Left ventricle myocardium superior (tissue), 1 donor: Measurements from ENCODE around the gene KDR. TPM values are rescaled to one million over a fixed set of nuclear protein-coding genes. Genes with fewer than 3 reads are reported as not detected.

ENCODE experiments used
- ATAC-seq: fragments of 200-7000 bp; cut with Tn5 transposase; one replicate; pipeline ENCODE4 v1.9.1; 2020; ENCODE audit warnings: mild to moderate bottlenecking, moderate library complexity
- DNase-seq: peaks from one replicate; pipeline ENCODE4 v3.0.0-alpha.2; 2020
- intact Hi-C: fragments of 100-400 bp; cut with micrococcal nuclease; formaldehyde crosslinking; loops from one replicate; pipeline ENCODE4 v1.11.0; 2022
- total RNA-seq: library from RNA; stranded (reverse); fragmentation: NEBNext Ultra II Directional; extraction: Animal tissue kit (Norgen Biotek cat#: 25700); gene quantifications from one replicate; pipeline ENCODE4 v1.2.1, GENCODE V29; 2021
- donor health status: DM: no; HTN: yes; CAD: no; lungs with severe emphysema.

The KDR gene
- total RNA-seq, 1 donor from 2014 or later = 21.2 TPM

DNA sequence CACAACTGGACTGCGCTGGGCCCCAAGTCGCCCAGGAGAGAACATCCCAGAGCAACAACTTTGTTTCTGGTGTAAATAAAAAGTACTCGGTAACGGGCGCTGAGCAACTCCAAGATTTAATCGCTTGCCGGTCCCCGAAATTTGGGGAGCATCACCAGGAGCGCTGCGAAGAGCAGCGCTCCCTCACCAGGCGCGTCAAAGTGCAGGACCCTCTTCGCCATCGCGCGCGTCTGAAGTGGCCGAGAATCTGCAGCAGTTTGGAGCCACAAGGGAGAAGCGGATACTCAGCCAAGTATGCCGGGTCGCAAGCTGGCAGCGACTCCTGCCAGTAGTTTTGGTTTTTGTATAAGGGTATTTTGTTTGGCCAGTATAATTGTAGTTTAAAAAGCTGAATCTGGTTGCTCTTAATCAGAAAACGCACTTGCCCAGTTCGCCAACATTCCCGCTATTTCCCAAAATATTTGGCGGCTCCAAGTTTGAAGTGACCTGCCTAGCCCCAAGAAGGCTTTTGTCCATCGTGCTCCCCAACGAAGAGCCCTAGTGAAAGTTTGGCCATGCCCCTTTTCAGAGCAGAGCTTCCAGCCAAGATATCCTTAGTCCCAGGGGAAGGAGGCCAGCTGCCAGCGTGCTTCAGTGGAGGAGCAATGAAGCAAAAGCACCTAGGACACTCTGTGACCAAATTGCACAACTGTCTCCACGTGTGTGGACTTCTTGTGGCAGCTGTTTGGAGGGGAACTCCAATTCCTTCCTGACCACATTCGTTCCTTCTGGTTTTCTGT is 557 bp upstream of the KDR start:
- peak; percentile 42 for DNase-seq
- intact Hi-C loops = no loop called here
- peak; percentile 57 for ATAC-seq

DNA sequence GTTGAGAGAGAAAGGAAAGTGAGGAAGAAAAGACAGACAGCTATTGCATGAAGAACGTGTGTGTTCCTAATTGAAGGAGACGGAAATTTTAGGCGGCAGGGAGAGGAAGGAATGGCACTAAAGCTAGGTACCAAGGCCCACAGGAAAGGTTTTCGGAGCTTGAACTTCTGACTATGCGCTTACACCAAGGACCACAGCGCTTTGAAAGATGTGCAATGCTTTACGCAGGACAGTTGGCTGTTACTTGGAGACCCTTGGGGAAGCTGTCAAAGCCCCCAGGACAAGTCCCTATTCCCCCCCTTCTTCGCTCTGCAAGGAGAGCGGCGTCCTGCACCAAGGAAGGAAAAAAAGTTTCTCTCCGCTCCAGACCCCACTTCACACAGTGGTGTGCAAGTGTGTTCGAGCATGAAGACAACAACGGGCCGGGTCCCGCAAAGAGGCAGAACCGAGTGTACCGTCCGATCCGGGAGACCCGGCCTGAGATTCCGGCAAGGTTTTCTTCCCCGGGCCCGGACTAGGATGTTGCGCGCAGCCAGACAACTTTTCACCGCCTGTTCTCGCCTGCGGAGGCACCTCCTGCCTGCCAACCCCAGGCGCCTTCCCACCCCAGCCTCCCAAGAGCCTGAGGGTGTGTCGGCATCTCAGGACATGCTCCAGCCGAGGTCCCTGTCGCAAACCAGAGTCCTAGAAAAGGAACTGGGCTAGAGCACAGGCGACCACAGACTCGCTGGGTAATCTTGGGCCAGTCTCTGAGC is 896 bp downstream of the KDR start:
- intact Hi-C loops = no loop called here
- peak; percentile 31 for DNase-seq
- ATAC-seq = peak; percentile 57

DNA sequence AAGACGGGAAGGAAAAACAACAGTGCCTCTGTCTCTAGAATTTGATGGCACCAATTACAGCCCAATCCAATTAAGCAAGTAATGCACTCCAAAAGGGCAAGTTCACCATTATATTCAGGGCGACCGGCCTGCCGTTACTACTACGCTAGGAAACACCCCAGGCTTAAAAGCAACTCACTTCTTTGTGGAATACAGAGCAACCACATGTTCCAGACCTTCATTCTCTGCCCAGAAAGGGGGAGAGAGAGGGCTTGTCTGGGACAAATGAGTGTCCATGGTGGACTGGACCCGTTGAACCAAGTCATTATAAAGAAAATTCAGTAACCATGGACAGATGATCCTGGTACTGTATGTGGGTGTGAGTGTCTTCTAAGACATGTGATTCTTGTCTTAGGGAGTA is 1.6 kb downstream of the KDR start:
- no peak for ATAC-seq
- intact Hi-C loops = no loop called here

DNA sequence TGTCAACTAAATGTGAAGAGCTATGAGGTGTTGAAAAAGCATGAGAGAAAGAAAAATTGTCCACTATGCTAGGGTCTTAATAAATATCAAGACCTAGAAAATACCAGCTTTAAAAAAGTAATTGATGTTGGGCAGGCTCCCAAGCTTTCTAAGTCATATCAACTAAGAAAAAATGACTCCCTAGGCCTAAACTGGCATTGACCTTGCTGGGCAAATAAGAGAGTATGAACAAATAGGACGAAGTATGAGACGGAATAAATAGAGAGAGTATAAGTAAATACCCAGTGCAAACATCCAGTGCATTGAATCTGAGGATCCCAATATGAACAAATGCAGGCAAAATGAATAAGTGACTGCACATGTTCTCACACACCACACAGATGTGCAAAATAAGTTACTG is 3.2 kb downstream of the KDR start:
- DNase-seq = no peak
- intact Hi-C loops = no loop called here
- ATAC-seq = no peak

More for the DNA sequence above, 1.6 kb downstream of the KDR start:
- DNase-seq = no peak

DNA sequence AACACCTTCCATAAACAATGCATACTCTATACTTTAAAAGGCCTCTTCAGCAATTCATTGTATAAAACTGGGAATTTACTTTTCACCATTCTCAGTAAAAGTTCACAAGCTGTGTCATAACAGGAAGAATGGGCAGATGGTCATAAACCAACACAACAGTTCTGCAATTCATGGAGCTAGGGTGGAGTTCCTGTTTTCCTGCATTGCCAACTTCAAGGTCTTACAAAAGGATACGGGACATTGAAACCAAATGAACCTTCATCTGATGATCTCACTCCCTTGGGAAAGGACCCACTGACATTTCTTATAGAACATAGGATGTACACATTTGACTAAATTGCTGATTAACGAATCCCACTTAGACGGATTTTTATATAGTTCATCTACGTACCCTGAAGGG is 4.1 kb downstream of the KDR start:
- ATAC-seq (no peak), DNase-seq (no peak)
- intact Hi-C loops = no loop called here

DNA sequence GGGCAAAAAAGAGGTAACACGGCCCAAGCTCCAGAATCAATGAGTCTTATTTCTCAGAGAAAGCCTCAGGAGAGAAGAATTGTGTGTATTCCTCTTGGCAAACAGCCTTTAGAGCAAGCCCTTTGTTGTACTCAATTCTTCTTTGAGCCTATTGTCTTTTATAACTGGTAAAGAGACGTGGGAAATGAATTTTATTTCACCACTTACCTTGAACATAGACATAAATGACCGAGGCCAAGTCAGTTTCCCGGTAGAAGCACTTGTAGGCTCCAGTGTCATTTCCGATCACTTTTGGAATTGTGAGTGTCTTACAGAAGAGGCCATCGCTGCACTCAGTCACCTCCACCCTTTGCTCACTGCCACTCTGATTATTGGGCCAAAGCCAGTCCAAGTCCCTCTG is 7.0 kb downstream of the KDR start:
- no peak for ATAC-seq
- DNase-seq = no peak
- intact Hi-C loops = no loop called here

DNA sequence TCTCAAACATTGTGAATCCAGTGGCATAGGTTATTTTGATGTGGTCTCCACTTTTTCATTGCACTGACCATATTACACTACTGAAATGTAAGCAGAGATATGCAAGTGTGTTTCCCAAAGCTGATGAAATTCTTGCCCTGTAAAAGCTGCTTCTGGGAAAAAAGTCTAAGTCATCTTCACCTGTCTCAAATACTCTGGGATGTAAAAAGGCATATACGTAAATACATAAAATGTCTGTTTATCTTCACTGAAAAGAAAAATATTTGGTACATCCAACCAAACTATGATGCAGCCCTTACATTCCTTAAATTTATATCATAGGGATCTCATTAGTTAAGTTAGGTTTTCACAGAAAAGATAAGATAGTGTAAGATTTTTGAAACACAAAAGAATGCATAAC is 7.9 kb downstream of the KDR start:
- intact Hi-C loops = no loop called here

DNA sequence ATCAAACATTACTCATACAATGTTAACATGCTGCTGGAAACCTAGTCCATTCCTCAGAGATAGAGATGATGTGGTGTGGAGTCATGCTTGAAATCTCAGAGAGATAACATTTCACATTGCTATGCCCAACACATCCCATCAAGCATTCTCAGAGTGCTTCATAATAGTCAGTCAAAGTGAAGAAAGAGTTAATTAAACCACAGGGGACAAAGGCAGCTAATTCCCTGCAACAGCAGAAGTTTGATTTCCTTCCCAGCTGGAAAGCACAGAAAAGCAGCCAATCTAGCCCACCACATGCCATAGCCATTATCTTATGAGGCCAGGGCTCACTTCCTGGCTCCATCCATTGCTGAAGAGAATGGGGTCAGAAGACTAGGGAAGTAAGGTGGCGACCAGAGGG is 8.9 kb downstream of the KDR start:
- intact Hi-C loops = no loop called here
- ATAC-seq = peak; percentile 23
- DNase-seq = no peak

More for the DNA sequence above, 7.9 kb downstream of the KDR start:
- DNase-seq = no peak
- no peak for ATAC-seq

DNA sequence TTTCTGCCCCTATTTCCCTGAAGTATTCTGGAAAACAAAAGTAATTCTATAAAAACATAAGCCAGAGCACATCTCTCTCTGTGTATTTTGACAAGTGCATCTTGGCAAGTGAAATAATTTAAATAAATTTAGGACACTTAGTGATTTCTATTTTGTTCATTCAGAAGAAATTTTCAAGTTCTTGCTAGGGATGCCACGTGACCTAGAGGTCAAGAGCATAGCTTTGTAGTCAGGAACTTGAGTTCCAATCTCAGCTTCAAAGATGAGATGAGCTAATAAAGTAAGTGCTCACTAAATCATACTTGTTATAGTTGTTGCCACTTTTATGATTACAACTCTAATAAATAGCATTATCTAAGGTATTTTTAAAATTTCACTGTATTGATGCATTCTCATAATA is 13.8 kb downstream of the KDR start:
- no peak for ATAC-seq
- intact Hi-C loops = no loop called here
- DNase-seq = no peak

DNA sequence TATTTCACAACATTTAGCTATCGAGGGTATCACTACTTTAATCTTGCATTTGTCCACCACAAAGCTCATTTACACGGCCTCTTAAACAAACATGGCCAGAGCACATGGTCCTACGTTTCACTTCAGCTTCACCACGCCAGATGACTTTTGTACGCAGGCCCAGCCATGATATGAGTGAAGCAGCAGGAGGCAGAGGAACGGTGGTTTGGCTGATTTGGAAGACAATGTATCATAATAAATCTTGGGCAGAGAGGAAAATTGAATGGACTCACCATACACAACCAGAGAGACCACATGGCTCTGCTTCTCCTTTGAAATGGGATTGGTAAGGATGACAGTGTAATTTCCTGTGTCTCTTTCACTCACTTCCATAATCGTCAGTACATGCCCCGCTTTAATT is 15.3 kb downstream of the KDR start:
- intact Hi-C loops = no loop called here
- ATAC-seq (no peak), DNase-seq (no peak)

DNA sequence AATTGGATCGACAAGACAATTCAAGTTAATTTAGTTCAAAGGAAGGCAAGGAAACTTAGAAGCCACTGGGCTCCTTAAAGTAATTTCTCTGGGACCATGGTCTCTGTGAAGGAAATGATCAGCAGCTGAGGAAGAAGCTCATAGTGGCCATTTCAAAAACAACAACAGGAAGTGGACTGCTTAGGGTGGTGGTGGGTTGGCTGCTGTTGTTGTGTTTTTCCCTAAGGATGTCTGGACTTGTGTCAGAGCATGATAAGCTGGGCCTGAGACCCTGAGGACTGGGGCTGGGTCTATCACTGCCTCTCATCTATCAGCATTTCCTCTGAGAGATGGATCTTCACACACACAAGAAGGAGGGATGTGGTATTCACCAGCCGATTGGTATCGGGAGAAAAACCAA is 18.3 kb downstream of the KDR start:
- DNase-seq = no peak
- no peak for ATAC-seq
- intact Hi-C loops = no loop called here

DNA sequence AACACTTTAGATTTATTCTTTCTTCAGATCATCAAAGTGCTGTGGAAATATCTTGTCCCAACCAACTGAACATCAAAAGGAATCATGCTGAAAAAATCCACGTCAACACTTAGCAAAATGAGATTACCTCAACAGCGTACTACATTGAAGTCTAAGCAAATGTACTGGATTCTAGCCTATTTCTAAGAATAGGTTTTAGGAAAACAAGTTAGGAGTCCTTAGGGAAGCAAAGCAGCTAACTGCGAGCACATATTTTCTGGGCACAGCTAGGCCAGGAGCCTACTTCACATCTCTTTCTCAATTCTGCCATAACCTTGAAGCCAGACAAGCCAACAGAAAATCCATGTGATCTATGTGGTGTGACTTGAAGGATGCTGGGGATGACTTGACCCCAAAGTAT is 22.2 kb downstream of the KDR start:
- intact Hi-C loops = no loop called here
- ATAC-seq (peak; percentile 58), DNase-seq (no peak)

DNA sequence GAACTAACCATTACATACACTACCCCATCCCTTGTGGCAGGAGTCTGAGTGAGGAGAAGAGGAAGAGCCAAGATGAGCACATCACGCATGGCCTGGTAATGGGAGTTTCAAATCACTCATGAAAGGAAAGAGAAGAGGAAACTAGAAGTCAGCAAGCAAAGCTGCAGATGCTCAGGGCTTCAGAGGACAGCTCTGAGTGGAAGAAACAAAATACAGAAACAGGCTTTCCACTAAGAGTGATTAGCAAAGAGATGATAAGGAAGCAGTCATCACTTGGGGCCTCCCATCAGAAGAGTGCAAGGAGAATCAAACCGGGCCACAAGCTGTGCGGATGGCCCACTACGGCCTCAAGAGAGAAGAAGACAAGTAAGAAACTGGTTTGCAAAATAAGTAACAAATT is 25.6 kb downstream of the KDR start:
- no peak for DNase-seq
- no peak for ATAC-seq
- intact Hi-C loops = no loop called here

DNA sequence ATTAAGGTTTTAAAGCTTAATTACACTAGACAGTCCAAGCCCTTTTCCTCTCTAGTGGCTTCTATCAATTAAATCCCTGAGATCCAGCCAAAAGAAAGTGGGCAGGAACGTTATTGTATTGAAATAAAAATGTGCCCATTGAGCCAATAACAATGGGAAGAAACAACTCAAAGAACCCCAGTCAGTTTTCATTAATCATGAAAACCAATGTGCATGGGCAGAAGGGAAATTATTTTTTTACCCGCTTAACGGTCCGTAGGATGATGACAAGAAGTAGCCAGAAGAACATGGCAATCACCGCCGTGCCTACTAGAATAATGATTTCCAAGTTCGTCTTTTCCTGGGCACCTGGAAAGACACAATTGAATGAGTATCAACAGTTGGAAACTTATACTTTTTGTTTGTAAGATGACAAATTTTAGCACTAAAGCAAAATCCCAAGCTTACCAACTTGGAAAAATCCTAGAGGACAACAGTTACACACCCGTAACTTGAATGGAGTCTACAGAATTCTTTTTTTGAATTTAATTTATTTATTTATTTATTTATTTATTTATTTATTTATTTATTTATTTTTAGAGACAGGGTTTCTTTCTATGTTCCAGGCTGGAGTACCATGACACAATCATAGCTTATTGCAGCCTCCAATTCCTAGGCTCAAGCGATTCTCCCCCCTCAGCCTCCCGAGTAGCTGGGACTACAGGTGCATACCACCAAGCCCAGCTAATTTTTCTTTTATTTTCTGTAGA is 26.8 kb downstream of the KDR start:
- ATAC-seq (no peak), DNase-seq (no peak)
- intact Hi-C loops = no loop called here

DNA sequence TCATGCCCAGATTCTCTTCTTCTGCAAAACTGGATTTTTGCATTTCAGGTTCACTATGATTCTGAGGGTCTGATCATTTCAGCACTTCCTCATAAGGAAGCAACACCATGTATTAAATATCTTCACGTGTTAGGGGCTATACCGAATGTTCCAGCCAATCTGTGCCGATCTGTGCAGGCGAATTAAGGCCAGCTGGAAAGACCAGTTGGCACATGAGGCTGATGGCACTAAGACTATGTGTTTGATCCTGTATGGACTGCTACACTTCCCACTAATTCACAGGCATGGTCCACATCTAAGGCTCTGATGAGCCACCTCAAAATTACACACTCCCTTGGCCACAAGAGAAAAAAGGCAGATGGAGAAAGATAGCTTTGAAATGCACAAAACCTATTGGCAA is 28.8 kb downstream of the KDR start:
- ATAC-seq (no peak), DNase-seq (no peak)
- intact Hi-C loops = no loop called here

DNA sequence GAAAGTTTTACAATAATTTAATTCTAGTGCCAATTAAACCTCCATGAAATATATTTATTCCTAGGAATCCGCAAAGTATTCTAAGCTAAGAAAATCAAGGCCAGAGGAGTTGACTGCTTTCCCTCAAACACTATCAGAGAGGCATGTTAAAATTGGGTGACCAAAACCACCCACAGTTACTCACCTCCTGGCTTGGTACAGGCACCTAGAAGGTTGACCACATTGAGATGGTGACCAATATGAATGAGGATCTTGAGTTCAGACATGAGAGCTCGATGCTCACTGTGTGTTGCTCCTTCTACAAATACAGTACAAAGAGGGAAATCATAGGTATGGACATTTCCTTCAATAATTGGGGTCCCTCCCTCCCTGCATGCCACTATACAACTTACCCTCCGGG is 29.4 kb downstream of the KDR start:
- DNase-seq (no peak), ATAC-seq (no peak)
- intact Hi-C loops = no loop called here

DNA sequence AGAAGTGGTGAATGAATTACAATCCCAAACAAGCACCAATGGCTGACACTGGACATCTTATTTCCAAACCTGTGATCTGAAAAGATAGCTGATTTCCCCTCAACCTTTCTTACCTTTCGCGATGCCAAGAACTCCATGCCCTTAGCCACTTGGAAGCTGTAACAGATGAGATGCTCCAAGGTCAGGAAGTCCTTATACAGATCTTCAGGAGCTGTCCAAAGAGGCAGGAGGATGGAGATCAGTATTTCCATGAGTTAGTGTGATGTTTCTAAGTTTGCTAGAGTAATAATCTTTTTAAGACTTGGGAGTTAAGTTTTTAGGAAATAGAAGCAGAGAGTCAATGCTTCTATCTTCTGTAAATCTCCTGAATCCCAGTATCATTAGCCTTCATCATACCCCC is 32.9 kb downstream of the KDR start:
- no peak for DNase-seq
- intact Hi-C loops = no loop called here
- ATAC-seq = no peak

DNA sequence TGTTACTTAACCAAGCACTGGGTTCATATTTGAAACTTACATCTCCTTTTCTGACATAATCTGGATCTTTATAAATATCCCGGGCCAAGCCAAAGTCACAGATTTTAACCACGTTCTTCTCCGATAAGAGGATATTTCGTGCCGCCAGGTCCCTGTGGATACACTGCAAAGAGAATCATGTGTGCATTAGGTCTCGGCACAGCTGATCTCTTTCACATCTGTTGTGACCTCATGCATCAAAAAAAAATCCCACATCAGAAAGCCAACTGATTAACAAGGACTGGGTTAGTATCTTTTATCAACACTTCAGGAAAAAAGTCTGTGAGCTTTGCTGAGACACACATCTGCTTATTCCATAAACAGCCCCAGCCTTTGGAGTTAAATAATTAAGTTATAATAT is 35.5 kb downstream of the KDR start:
- ATAC-seq (peak; percentile 77), DNase-seq (no peak)
- intact Hi-C loops = no loop called here

DNA sequence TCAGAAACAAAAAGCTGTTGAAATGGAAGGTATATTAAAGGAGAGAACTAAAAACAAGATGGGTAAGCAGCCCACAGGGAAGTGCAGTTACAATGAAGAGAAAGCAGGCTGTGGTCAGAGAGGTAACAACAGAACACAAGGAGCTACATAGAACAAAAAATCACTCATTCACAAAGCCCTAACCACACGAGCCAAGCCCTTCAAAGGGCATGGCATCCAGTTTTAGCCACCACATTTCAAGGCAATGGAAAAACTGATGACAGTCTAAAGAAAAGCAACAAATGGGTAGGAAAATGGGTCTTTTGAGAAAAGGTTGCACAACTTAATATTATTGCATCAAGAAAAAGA is 37.5 kb downstream of the KDR start:
- intact Hi-C loops = no loop called here
- ATAC-seq = no peak

More for the DNA sequence above, 37.5 kb downstream of the KDR start:
- DNase-seq = no peak
